Right cardiac atrium (tissue), 5 donors: ENCODE data around the gene NRXN2. TPM values are rescaled to one million over a fixed set of nuclear protein-coding genes. Genes with fewer than 3 reads are reported as not detected.
A peak's percentile ranks its signal among the peaks of the same experiment; 100 is the strongest.

Source experiments
- ATAC-seq, 2 donors: fragments of 200-7000 bp; cut with Tn5 transposase; one replicate each; pipeline versions ENCODE4 v1.8.0 to v1.9.1; 2020; ENCODE audit warnings: moderate library complexity in 2 of 2, mild to moderate bottlenecking in 1 of 2
- DNase-seq, 3 donors: peaks; one replicate each; pipeline ENCODE4 v3.0.0-alpha.2; 2020
- H3K27ac ChIP-seq: one replicate; pipeline ENCODE4 v1.5.1; 2013; ENCODE audit warnings: mild to moderate bottlenecking, low read length, control low read depth, moderate library complexity
- H3K27me3 ChIP-seq: one replicate; pipeline ENCODE4 v1.6.1; 2013; ENCODE audit not compliant: control insufficient read depth, insufficient read depth
- H3K4me1 ChIP-seq: one replicate; pipeline ENCODE4 v1.6.1; 2013; ENCODE audit warnings: low read length; ENCODE audit not compliant: control insufficient read depth, insufficient read depth
- H3K4me3 ChIP-seq: one replicate; pipeline ENCODE4 v1.5.1; 2013; ENCODE audit warnings: low read length, control low read depth
- H3K9me3 ChIP-seq: one replicate; pipeline ENCODE4 v1.6.1; 2013; ENCODE audit warnings: low read length; ENCODE audit not compliant: control insufficient read depth
- WGBS: extraction: QIAGEN DNeasy Blood & Tissue Kit; methylation state at CpG from one replicate; pipeline ENCODE4 v1.1.7; 2013; 5-methylcytosine and 5-hydroxymethylcytosine counted together
- intact Hi-C, 4 donors: fragments of 100-400 bp; cut with DNase I; formaldehyde crosslinking; loops; one replicate each; pipeline versions ENCODE4 v1.11.0 to v1.14.0; 2022 to 2023
- polyA plus RNA-seq: library from polyadenylated mRNA; stranded (reverse); fragments of 200-250 nt; gene quantifications from one replicate; pipeline ENCODE4 v1.2.3, GENCODE V29; 2013
- total RNA-seq, 4 donors: library from RNA; stranded (reverse); fragmentation: NEBNext Ultra II Directional; extraction: Animal tissue kit (Norgen Biotek cat#: 25700); gene quantifications; one replicate each; pipeline ENCODE4 v1.2.1, GENCODE V29; 2021
- donor health status: healthy with polysubstance abuse.
- donor health status: DM: no; HTN: yes; CAD: no.
- donor health status: DM: no; HTN: no; CAD: no.
- donor health status: DM: no; HTN: yes; CAD: no; lungs with severe emphysema.
- donor health status: DM: yes; HTN: yes; CAD: no.

The NRXN2 gene
- total and polyA plus RNA-seq, 5 donors: 2.1 to 5.7 (median 2.7) TPM

DNA sequence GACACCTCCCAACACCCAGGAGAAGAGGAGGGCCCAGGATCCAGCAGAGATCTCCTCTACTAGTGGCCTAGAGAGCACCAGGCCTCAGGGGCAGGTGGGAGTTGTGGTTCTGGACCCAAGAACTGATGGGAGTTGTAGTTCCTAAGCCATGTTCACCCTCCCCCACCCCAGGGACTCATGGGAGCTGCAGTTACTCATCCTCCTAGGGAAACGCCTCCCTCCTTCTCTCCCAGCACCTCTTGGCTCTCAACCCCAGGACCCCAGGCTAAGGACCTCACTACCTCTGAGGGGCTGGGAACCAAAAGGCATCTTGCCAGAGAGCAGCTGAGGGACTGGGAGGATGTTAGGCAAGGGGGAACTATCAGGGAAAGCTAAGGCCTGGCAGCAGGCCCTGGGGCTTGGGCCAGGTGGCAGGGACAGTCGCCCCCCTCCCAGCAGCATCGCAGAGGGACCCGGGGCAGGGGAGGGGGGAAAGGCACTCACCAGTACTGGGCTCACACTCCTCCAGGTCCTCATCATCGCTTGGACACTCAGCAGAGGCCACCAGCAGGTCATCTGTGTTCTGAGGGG is 103.1 kb downstream of the NRXN2 start:
- peaks cover 9% of the 10 kb centered on the region for H3K4me1 ChIP-seq
- no peaks in the 10 kb centered on the region for H3K9me3 ChIP-seq
- H3K4me3 ChIP-seq: no peak overlapping the region
- WGBS: 29% methylated on average over 5 of the region's 5 CpGs
- ATAC-seq (peak; percentile 65 to 69), DNase-seq (peak; percentile 59 to 81 (median 77))
- no peak overlapping the region for H3K27ac ChIP-seq
- no peaks in the 10 kb centered on the region for H3K27me3 ChIP-seq
- intact Hi-C loops: no loop called here

GRCh38 chr11:64619196-64619595 is 103.8 kb downstream of the NRXN2 start:
- ATAC-seq: no peak
- intact Hi-C loops: no loop called here
- DNase-seq: peak in 1 of 3 donors; percentile 45
- Histone ChIP-seq H3K9me3 (no peaks in the 10 kb centered on the region), H3K4me1 (peaks cover 9% of the 10 kb centered on the region), H3K27me3 (no peaks in the 10 kb centered on the region), H3K4me3 (no peak overlapping the region), H3K27ac (no peak overlapping the region)
- 82% methylated on average over 4 of the region's 4 CpGs for WGBS

DNA sequence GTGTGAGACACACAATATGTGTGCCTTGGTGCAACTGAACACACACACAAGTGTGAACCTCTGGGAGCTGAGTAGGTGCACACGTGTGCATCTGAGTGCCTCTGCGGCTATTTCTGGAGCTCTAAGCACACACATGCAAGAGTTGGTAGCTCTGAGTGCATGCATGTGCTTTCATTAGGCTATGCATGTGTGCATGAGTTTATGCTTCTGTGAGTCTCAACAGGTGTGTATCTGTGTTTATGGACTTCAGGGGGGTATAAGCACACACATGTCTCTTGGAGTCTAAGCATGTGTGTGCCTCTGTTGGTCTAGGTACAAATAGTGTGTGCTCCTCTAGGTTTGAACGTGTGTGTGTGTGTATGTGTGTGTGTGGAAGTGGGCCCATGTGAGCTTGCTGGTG is 106.2 kb downstream of the NRXN2 start:
- Histone ChIP-seq H3K27ac (no peak overlapping the region), H3K9me3 (no peaks in the 10 kb centered on the region), H3K27me3 (no peaks in the 10 kb centered on the region), H3K4me1 (peaks cover 9% of the 10 kb centered on the region), H3K4me3 (no peak overlapping the region)
- DNase-seq (no peak), ATAC-seq (no peak)
- intact Hi-C loops: no loop called here
- 89% methylated on average over 3 of the region's 3 CpGs for WGBS

DNA sequence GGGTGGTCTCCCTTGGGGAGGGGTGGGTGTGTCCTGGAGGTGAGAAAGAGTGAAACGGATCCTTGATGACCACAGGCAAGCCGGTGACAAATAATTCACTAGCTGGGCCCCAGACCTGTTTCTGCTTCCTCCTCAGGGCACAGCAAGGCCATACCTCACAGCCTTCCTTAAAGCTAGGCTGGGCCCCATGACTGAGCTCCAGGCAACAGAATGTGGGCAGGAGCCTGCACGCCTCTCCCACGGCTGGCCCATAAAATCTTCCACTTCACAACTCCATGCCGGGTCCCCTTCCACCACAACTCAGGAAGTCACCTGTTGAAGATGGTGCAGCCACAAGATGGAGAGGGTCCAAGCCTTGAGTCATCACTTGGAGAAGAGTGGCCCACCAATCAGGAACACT is 108.1 kb downstream of the NRXN2 start:
- no peak for ATAC-seq

DNA sequence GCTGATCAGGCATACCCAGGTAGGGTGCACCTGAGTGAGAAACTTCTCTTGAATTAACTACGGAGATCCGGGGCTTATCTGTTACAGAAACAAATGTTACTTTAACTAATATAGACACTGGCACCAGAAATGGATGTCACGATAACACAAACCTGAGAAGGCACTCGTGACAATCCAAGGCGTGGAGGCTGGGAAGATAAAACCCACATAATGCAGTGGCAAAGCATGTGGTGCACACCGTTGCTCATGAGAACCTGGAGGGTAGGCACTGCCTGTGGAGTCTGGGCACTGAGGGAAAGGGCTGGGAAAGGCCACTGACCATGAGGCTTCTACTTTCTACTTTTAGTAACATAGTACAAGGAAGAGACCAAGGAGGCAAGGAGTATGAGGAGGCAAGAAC is 109.3 kb downstream of the NRXN2 start:
- intact Hi-C loops: no loop called here
- H3K4me1 ChIP-seq: no peaks in the 10 kb centered on the region
- DNase-seq: no peak
- no peak overlapping the region for H3K4me3 ChIP-seq
- H3K27ac ChIP-seq: no peak overlapping the region
- no peak for ATAC-seq
- no peaks in the 10 kb centered on the region for H3K27me3 ChIP-seq
- 90% methylated on average over 6 of the region's 6 CpGs for WGBS
- H3K9me3 ChIP-seq: no peaks in the 10 kb centered on the region

More for the DNA sequence above, 108.1 kb downstream of the NRXN2 start:
- 76% methylated on average over 5 of the region's 5 CpGs for WGBS
- H3K4me1 ChIP-seq: peaks cover under 1% of the 10 kb centered on the region
- H3K27me3 ChIP-seq: no peaks in the 10 kb centered on the region
- H3K4me3 ChIP-seq: no peak overlapping the region
- H3K27ac ChIP-seq: no peak overlapping the region
- peak in 1 of 3 donors; percentile 18 for DNase-seq
- no peaks in the 10 kb centered on the region for H3K9me3 ChIP-seq
- intact Hi-C loops: no loop called here

- WGBS: 58% methylated on average over 11 of the region's 11 CpGs
- peak; percentile 6 to 25 (median 25) for DNase-seq
- Histone ChIP-seq H3K4me1 (no peaks in the 10 kb centered on the region), H3K4me3 (no peak overlapping the region), H3K27ac (no peak overlapping the region), H3K27me3 (no peaks in the 10 kb centered on the region), H3K9me3 (no peaks in the 10 kb centered on the region)
- intact Hi-C loops: no loop called here
- ATAC-seq: peak in 1 of 2 donors; percentile 24
Measured at GRCh38 chr11:64611869-64612646, 110.9 kb downstream of the NRXN2 start.

- Histone ChIP-seq H3K9me3 (no peaks in the 10 kb centered on the region), H3K27me3 (no peaks in the 10 kb centered on the region), H3K4me3 (no peak overlapping the region), H3K27ac (no peak overlapping the region), H3K4me1 (no peaks in the 10 kb centered on the region)
- intact Hi-C loops: no loop called here
- DNase-seq (peak in 2 of 3 donors; percentile 4 to 6), ATAC-seq (no peak)
- WGBS: 90% methylated on average over 2 of the region's 2 CpGs
Measured at GRCh38 chr11:64611176-64611575, 111.8 kb downstream of the NRXN2 start.

- Histone ChIP-seq H3K27me3 (no peaks in the 10 kb centered on the region), H3K27ac (no peak overlapping the region), H3K4me3 (no peak overlapping the region), H3K4me1 (no peaks in the 10 kb centered on the region), H3K9me3 (no peaks in the 10 kb centered on the region)
- peak in 2 of 3 donors; percentile 12 to 25 for DNase-seq
- 98% methylated on average over 3 of the region's 3 CpGs for WGBS
- no peak for ATAC-seq
- intact Hi-C loops: no loop called here
Measured at GRCh38 chr11:64610596-64610995, 112.4 kb downstream of the NRXN2 start.

DNA sequence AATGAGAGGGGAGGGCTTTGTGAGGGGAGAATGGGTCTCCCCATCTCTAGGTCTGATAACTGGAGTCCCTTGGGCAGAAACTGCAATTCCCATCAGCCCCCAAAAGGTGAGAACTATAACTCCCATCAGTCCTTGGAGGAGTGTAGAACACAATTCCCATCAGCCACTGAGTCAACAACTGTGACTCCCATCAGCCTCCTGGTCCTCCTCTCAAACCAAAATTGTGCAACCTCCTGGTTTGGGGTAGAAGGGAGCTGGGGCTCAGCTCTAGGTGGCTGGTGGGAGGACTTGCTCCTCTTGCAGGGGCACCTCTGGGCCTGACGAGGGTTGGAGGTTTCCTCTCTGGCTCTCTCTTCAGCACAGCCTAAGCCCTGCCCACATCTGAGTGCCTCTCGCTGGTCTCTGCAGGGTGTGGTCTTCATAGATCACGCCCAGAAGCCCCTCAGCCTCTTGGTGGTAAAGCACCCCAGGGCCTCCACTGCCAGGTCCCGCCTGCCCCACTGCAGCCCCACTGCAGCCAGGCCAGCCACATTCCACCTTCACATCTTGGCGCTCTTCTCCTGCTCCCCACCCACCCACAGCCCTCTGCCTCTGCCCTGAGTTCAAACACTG is 113.5 kb downstream of the NRXN2 start:
- no peaks in the 10 kb centered on the region for H3K9me3 ChIP-seq
- H3K4me3 ChIP-seq: no peak overlapping the region
- DNase-seq: peak in 2 of 3 donors; percentile 23 to 27
- no peaks in the 10 kb centered on the region for H3K4me1 ChIP-seq
- no peak overlapping the region for H3K27ac ChIP-seq
- WGBS: 67% methylated on average over 5 of the region's 5 CpGs
- intact Hi-C loops: no loop called here
- H3K27me3 ChIP-seq: no peaks in the 10 kb centered on the region
- no peak for ATAC-seq

- Histone ChIP-seq H3K4me1 (no peaks in the 10 kb centered on the region), H3K4me3 (no peak overlapping the region), H3K27ac (no peak overlapping the region), H3K27me3 (no peaks in the 10 kb centered on the region), H3K9me3 (no peaks in the 10 kb centered on the region)
- DNase-seq (peak in 2 of 3 donors; percentile 35 to 42), ATAC-seq (no peak)
- WGBS: 59% methylated on average over 12 of the region's 12 CpGs
- intact Hi-C loops: no loop called here
Measured at GRCh38 chr11:64608636-64609035, 114.4 kb downstream of the NRXN2 start.

- no peaks in the 10 kb centered on the region for H3K4me1 ChIP-seq
- peak; percentile 43 to 86 (median 71) for DNase-seq
- intact Hi-C loops: no loop called here
- 33% methylated on average over 18 of the region's 18 CpGs for WGBS
- H3K27ac ChIP-seq: no peak overlapping the region
- no peaks in the 10 kb centered on the region for H3K27me3 ChIP-seq
- peak; percentile 70 to 78 for ATAC-seq
- peak overlapping the region; percentile 31 for H3K4me3 ChIP-seq
- H3K9me3 ChIP-seq: no peaks in the 10 kb centered on the region
Measured at GRCh38 chr11:64608046-64608445, 115.0 kb downstream of the NRXN2 start.
